ENCODE measurements around the gene ZNF296.

ZNF296 gene

GRCh38 chr19:45103156-45103507 lies 26.9 kb upstream of the ZNF296 start:
- DNase-seq, result peak; percentile 26

DNA sequence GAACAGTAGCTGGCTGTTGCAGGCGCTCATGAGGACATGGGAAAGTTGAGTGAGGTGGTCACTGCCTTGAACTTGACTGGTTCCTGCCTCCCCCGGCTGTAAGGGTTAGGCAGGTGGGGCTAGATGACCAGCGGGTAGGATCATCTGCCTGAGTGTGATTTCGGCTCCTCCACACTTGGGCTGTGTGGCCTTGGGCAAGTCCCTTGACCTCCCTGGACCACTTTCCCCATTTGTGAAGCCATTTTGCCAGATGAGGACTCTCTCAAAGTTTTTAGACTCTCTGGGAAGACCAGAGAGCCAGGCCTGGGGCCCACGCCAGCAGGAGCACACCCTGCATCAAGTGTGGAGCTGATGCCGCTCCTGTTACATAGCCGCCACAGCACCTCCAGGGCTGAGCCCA lies 26.2 kb upstream of the ZNF296 start:
- no peak for DNase-seq

GRCh38 chr19:45101806-45102205 lies 25.5 kb upstream of the ZNF296 start:
- DNase-seq, result no peak

GRCh38 chr19:45100846-45101252 lies 24.6 kb upstream of the ZNF296 start:
- DNase-seq, result peak; percentile 28

DNA sequence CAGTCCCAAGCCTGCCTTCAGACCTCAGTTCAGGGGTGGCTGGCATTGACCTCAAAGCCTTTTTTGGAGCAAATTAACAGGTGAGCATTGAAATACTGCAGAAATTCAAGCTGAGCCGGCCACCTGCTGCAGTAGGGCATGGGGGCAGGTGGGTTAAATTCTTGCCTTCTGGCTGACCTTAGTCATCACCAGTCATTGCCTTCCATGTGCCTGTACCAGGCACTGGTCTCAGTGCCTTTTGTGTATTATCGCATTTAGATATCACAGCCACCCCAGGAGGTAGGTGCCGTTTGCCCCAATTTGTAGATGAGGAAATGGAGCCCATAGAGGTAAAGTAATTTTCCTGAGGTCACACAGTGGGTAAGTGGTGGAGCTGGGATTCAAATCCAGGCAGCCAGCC lies 23.9 kb upstream of the ZNF296 start:
- DNase-seq, result no peak

- no peak for DNase-seq
Measured at GRCh38 chr19:45099467-45100191, 23.4 kb upstream of the ZNF296 start.

DNA sequence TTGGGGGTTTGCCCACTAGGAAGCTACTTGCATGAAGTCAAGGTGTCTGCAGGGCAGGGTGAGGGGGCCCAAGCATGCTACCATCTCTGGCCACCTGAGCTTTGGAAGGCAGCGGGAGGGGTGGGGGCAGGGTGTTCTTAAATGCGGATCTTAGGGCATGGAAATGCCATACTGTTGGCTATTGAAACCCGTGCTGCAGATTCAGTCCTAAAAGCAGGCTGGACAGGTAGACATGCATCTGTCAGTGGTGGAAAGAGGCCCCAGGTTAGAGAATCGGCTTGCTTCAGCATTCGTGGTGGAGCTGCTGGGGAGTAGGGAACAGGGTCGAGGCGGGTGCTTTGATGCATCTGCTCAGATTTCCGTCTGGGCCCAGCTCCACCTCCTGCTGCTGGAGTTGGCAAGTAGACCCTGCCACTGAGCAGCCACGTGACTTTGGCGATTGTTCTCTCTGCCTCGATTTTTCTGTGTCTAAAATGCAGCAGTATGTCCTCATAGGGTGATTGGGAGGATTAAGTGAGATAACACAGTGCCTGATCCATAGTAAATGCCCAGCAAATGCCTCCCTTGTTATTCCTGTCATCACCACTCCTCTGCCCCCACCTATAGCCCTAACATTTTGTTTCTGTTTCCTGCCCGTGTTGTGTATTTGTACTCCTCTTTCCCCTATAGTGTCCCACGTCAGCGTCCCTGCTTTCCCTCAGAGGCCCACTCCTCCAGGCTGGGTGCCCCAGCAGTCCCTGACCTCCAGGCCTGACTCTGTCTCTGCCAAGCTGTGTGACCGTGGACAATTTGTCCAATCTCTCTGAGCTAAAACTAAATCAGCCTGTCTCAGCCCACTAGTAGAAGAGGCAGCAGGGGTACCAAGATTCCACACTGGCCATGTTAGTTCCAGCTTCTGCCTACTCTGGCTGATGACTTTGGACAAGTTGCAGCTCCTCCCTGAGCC lies 22.5 kb upstream of the ZNF296 start:
- peak; percentile 20 for DNase-seq

DNA sequence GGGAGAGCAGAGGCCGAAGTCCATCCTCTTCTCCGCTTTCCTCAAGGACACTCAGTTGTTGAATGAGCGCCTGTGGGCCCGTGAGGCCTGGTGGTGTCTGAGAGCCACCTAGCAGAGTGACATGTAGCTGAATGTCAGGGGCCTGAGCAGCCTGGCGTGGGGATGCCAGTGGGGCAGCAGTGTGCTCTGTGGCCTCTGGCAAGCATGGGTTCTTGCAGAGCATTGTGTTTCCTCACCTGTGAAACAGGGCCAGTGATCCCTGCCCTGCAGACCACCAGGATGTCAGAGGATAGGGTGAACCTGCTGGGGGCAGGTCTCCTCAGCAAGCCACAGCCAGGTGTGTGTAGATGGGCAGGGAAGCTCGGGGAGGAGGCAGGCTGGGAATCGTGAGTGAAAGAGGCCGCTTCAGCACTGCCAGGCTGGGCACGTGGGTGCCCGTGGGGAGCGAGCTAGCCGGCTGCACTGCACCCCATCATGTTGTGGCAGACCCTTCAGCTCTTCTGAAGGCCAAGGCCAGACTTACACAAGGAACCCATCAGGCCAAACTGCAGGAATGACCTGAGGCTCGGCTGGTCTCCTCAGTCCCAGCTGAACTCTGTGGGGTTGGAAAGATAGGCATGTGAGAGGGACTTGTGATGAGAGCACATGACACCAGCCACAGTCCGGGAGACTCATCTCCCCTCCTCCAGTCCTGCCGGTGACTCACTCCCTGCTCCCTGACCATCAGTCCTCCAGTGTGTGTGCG lies 21.7 kb upstream of the ZNF296 start:
- DNase-seq, result peak; percentile 90

GRCh38 chr19:45097450-45097775 lies 21.1 kb upstream of the ZNF296 start:
- no peak for DNase-seq

DNA sequence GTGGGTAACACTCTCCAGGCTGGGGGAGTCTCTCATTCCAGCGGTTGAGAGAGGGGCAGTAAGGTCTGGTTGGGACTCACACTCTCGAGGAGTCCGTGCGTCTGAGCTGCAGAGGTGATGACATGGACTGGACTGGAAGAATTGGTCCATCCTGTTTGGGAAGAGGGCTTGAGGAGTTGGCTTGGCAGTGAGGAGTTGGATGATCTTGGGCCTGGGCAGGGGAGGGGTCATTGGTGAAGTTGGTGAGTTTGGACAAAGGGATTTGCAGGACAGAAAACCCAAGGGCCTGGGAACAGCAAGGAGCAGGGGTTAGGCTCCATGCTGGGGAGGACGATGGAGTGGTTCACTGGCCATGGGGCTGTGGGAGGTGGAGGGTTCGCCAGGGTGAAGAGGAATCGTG lies 20.4 kb upstream of the ZNF296 start:
- no peak for DNase-seq

- no peak for DNase-seq
Measured at GRCh38 chr19:45095496-45096413, 19.5 kb upstream of the ZNF296 start.

- DNase-seq, result no peak
Measured at GRCh38 chr19:45094707-45095106, 18.4 kb upstream of the ZNF296 start.

DNA sequence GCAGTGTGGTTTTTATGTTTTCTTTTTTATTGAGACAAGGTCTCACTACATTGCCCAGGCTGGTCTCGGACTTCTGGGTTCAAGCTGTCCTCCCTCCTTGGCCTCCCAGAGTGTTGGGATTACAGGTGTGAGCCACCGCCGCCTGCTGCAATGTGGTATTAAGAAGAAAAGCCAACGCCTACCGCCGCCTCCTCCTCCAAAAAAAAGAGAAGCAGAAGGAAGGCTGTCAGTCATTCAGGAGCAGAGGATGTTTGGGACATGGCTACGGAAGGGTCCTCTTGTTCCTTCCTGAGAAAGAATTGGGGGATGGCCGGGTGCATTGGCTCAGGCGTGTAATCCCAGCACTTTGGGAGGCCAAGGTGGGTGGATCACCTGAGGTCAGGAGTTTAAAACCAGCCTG lies 17.9 kb upstream of the ZNF296 start:
- DNase-seq, result no peak

DNA sequence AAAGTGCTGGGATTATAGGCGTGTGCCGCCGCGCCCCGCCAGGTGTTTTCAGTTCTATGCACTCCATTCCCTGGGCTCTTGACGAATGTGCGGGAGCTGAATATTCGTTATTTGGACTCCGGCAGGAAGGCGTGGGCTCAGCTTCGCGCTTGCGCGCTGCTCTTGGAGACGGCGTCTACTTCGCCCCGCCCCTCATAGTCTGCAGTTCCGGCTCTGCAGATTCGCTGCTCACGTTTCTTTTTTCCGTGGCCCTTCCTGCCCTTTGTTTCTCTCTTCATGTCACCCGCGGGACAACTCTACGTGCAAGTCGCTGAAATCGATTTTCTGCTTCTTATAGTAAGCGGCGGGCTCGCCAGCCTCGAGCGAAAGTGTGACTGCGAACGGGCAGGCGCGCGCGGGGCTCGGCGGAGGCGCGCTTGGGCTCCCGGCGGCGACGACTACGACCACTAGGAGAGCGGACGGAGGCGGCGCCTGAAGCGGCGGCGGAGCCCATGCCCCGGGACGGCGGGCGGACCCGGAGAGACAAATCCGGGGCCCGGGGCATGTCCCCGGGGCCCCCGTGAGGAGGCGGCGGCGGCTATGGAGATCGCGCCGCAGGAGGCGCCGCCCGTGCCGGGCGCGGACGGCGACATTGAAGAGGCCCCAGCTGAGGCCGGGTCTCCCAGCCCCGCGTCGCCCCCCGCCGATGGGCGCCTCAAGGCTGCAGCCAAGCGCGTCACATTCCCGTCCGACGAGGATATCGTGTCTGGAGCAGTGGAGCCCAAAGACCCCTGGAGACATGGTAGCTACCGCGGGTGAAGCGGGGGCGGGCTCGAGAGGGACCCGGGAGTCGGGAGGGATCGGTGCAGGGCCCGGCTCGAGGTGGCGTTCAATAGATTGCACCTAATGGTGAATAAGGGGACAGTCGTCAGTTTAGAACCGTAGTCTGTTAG lies 16.7 kb upstream of the ZNF296 start, which contains the start of gene PPP1R37:
TSS of gene PPP1R37 (plus strand) at position 433 of the 932 bp plus-strand sequence. CDS start at position 580, 147 bp downstream.
- peak; percentile 98 for DNase-seq

- DNase-seq, result peak; percentile 99
Measured at GRCh38 chr19:45091031-45091923, 15.0 kb upstream of the ZNF296 start.

DNA sequence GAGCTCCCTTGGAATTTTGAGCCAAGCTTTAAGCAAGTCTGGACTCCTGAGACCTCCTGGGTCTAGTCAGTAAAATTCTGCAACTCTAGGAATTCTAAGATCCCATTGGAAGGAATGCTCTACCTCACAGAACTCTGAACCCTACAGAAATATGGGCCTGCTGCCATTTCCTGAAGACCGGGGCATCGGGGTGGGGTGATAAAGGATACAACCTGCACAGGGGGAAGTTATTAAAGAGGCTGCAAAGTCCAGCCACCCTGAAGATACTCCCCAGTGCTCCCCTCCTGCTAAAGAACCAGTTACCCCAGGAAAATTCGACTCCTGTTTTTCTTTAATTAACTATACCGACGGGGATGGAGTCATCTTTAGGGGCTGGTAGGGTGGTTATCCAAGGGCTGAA lies 14.3 kb upstream of the ZNF296 start:
- no peak for DNase-seq

DNA sequence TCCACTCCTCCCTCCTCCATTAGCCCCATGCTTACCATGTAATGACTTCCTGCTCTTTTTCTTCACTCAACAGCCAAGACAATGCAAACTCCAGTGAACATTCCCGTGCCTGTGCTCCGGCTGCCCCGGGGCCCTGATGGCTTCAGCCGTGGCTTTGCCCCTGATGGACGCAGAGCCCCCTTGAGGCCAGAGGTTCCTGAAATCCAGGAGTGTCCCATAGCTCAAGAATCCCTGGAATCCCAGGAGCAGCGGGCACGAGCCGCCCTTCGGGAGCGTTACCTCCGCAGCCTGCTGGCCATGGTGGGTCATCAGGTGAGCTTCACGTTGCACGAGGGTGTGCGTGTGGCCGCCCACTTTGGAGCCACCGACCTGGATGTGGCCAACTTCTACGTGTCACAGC lies 13.8 kb upstream of the ZNF296 start:
- no peak for DNase-seq

DNA sequence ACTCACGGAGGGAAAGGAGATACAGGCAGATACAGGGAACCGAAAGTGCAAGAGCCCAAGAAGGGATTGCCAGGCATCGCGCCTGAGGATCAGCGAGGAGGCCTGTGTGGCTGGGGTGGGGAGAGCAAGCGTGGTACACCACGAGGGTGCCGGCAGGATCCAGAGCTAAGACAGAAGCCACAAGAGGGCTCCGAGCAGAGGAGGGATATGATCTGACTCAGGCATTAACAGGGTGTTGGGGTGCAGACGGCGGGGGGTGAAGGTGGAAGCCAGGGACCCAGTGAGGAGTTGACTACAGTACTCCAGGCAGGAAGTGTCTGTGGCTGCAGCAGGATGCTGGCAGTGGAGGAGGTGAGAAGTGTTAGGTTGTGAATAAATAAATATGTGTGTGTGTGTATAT lies 11.3 kb upstream of the ZNF296 start:
- no peak for DNase-seq

GRCh38 chr19:45086480-45086879 lies 10.2 kb upstream of the ZNF296 start:
- DNase-seq, result no peak

GRCh38 chr19:45082170-45082569 lies 5.9 kb upstream of the ZNF296 start:
- DNase-seq, result no peak

Data from fibroblast of skin of abdomen (primary cell).